ENCODE data around the gene LCOR.

LCOR gene

GRCh38 chr10:97022616-97023015 lies 190.5 kb downstream of the LCOR start:
- Histone ChIP-seq H3K4me1 (ENCODE audit: control insufficient read depth, insufficient read depth, low read length) (peaks cover 37% of the 10 kb centered on the region), H3K27me3 (ENCODE audit: control insufficient read depth in 1 of 2, insufficient read depth in 2 of 2, low read length in 2 of 2) (no peaks in the 10 kb centered on the region), H3K4me3 (ENCODE audit: low read length in 2 of 2) (no peak overlapping the region), H3K9ac (ENCODE audit: low read length in 2 of 2) (no peak overlapping the region), H3K9me3 (ENCODE audit: control insufficient read depth in 2 of 2, low read length in 2 of 2) (no peaks in the 10 kb centered on the region), H3K27ac (ENCODE audit: low read length) (no peak overlapping the region), H3K36me3 (ENCODE audit: control insufficient read depth in 2 of 2, insufficient read depth in 2 of 2, low read length in 2 of 2) (no peaks in the 10 kb centered on the region)

GRCh38 chr10:97023401-97024167 lies 191.5 kb downstream of the LCOR start:
- Histone ChIP-seq H3K36me3 (ENCODE audit: control insufficient read depth in 2 of 2, insufficient read depth in 2 of 2, low read length in 2 of 2) (no peaks in the 10 kb centered on the region), H3K4me3 (ENCODE audit: low read length in 2 of 2) (peak overlapping the region in 1 of 2 donors; percentile 44), H3K27ac (ENCODE audit: low read length) (peak overlapping the region; percentile 58), H3K27me3 (ENCODE audit: control insufficient read depth in 1 of 2, insufficient read depth in 2 of 2, low read length in 2 of 2) (no peaks in the 10 kb centered on the region), H3K9ac (ENCODE audit: low read length in 2 of 2) (peak overlapping the region in 1 of 2 donors; percentile 36), H3K9me3 (ENCODE audit: control insufficient read depth in 2 of 2, low read length in 2 of 2) (no peaks in the 10 kb centered on the region), H3K4me1 (ENCODE audit: control insufficient read depth, insufficient read depth, low read length) (peaks cover 37% of the 10 kb centered on the region)

- Histone ChIP-seq H3K9me3 (ENCODE audit: control insufficient read depth in 2 of 2, low read length in 2 of 2) (no peaks in the 10 kb centered on the region), H3K27ac (ENCODE audit: low read length) (peak overlapping the region; percentile 58), H3K36me3 (ENCODE audit: control insufficient read depth in 2 of 2, insufficient read depth in 2 of 2, low read length in 2 of 2) (no peaks in the 10 kb centered on the region), H3K9ac (ENCODE audit: low read length in 2 of 2) (peak overlapping the region in 1 of 2 donors; percentile 36), H3K4me3 (ENCODE audit: low read length in 2 of 2) (peak overlapping the region in 1 of 2 donors; percentile 44), H3K4me1 (ENCODE audit: control insufficient read depth, insufficient read depth, low read length) (peaks cover 37% of the 10 kb centered on the region), H3K27me3 (ENCODE audit: control insufficient read depth in 1 of 2, insufficient read depth in 2 of 2, low read length in 2 of 2) (no peaks in the 10 kb centered on the region)
These were observed 192.3 kb downstream of the LCOR start for GRCh38 chr10:97024168-97025073.

GRCh38 chr10:97025613-97026242 lies 193.6 kb downstream of the LCOR start:
- Histone ChIP-seq H3K27ac (ENCODE audit: low read length) (no peak overlapping the region), H3K36me3 (ENCODE audit: control insufficient read depth in 2 of 2, insufficient read depth in 2 of 2, low read length in 2 of 2) (no peaks in the 10 kb centered on the region), H3K9ac (ENCODE audit: low read length in 2 of 2) (no peak overlapping the region), H3K4me1 (ENCODE audit: control insufficient read depth, insufficient read depth, low read length) (peaks cover 26% of the 10 kb centered on the region), H3K27me3 (ENCODE audit: control insufficient read depth in 1 of 2, insufficient read depth in 2 of 2, low read length in 2 of 2) (no peaks in the 10 kb centered on the region), H3K4me3 (ENCODE audit: low read length in 2 of 2) (no peak overlapping the region), H3K9me3 (ENCODE audit: control insufficient read depth in 2 of 2, low read length in 2 of 2) (no peaks in the 10 kb centered on the region)

- Histone ChIP-seq H3K4me1 (ENCODE audit: control insufficient read depth, insufficient read depth, low read length) (peaks cover 14% of the 10 kb centered on the region), H3K9me3 (ENCODE audit: control insufficient read depth in 2 of 2, low read length in 2 of 2) (no peaks in the 10 kb centered on the region), H3K36me3 (ENCODE audit: control insufficient read depth in 2 of 2, insufficient read depth in 2 of 2, low read length in 2 of 2) (no peaks in the 10 kb centered on the region)
These were observed 196.2 kb downstream of the LCOR start for GRCh38 chr10:97028126-97028831.

GRCh38 chr10:97028832-97029178 lies 196.7 kb downstream of the LCOR start:
- peaks cover 0 to 2% of the 10 kb centered on the region in 2 donors for H3K27me3 ChIP-seq (ENCODE audit: control insufficient read depth in 1 of 2, insufficient read depth in 2 of 2, low read length in 2 of 2)
- no peak overlapping the region for H3K9ac ChIP-seq (ENCODE audit: low read length in 2 of 2)
- no peaks in the 10 kb centered on the region for H3K9me3 ChIP-seq (ENCODE audit: control insufficient read depth in 2 of 2, low read length in 2 of 2)
- no peaks in the 10 kb centered on the region for H3K36me3 ChIP-seq (ENCODE audit: control insufficient read depth in 2 of 2, insufficient read depth in 2 of 2, low read length in 2 of 2)
- no peak overlapping the region for H3K4me3 ChIP-seq (ENCODE audit: low read length in 2 of 2)
- peaks cover 10% of the 10 kb centered on the region for H3K4me1 ChIP-seq (ENCODE audit: control insufficient read depth, insufficient read depth, low read length)
- no peak overlapping the region for H3K27ac ChIP-seq (ENCODE audit: low read length)

More at GRCh38 chr10:97028126-97028831, 196.2 kb downstream of the LCOR start:
- H3K4me3 ChIP-seq (ENCODE audit: low read length in 2 of 2) = no peak overlapping the region
- H3K27ac ChIP-seq (ENCODE audit: low read length) = no peak overlapping the region
- peaks cover 0 to 2% of the 10 kb centered on the region in 2 donors for H3K27me3 ChIP-seq (ENCODE audit: control insufficient read depth in 1 of 2, insufficient read depth in 2 of 2, low read length in 2 of 2)
- no peak overlapping the region for H3K9ac ChIP-seq (ENCODE audit: low read length in 2 of 2)

- no peak overlapping the region for H3K4me3 ChIP-seq (ENCODE audit: low read length in 2 of 2)
- H3K27ac ChIP-seq (ENCODE audit: low read length) = no peak overlapping the region
- H3K9me3 ChIP-seq (ENCODE audit: control insufficient read depth in 2 of 2, low read length in 2 of 2) = no peaks in the 10 kb centered on the region
- peaks cover 5% of the 10 kb centered on the region for H3K4me1 ChIP-seq (ENCODE audit: control insufficient read depth, insufficient read depth, low read length)
- no peaks in the 10 kb centered on the region for H3K36me3 ChIP-seq (ENCODE audit: control insufficient read depth in 2 of 2, insufficient read depth in 2 of 2, low read length in 2 of 2)
- no peak overlapping the region for H3K9ac ChIP-seq (ENCODE audit: low read length in 2 of 2)
- peaks cover 0 to 2% of the 10 kb centered on the region in 2 donors for H3K27me3 ChIP-seq (ENCODE audit: control insufficient read depth in 1 of 2, insufficient read depth in 2 of 2, low read length in 2 of 2)
These were observed 197.2 kb downstream of the LCOR start for GRCh38 chr10:97029271-97029670.

GRCh38 chr10:97030894-97031293 lies 198.8 kb downstream of the LCOR start:
- Histone ChIP-seq H3K27me3 (ENCODE audit: control insufficient read depth in 1 of 2, insufficient read depth in 2 of 2, low read length in 2 of 2) (peaks cover 0 to 4% of the 10 kb centered on the region in 2 donors), H3K4me1 (ENCODE audit: control insufficient read depth, insufficient read depth, low read length) (no peaks in the 10 kb centered on the region), H3K36me3 (ENCODE audit: control insufficient read depth in 2 of 2, insufficient read depth in 2 of 2, low read length in 2 of 2) (no peaks in the 10 kb centered on the region), H3K9me3 (ENCODE audit: control insufficient read depth in 2 of 2, low read length in 2 of 2) (no peaks in the 10 kb centered on the region), H3K27ac (ENCODE audit: low read length) (no peak overlapping the region), H3K9ac (ENCODE audit: low read length in 2 of 2) (no peak overlapping the region), H3K4me3 (ENCODE audit: low read length in 2 of 2) (no peak overlapping the region)

GRCh38 chr10:97031459-97031858 lies 199.4 kb downstream of the LCOR start:
- peaks cover 0 to 4% of the 10 kb centered on the region in 2 donors for H3K27me3 ChIP-seq (ENCODE audit: control insufficient read depth in 1 of 2, insufficient read depth in 2 of 2, low read length in 2 of 2)
- H3K36me3 ChIP-seq (ENCODE audit: control insufficient read depth in 2 of 2, insufficient read depth in 2 of 2, low read length in 2 of 2) = no peaks in the 10 kb centered on the region
- no peak overlapping the region for H3K4me3 ChIP-seq (ENCODE audit: low read length in 2 of 2)
- no peak overlapping the region for H3K9ac ChIP-seq (ENCODE audit: low read length in 2 of 2)
- no peaks in the 10 kb centered on the region for H3K9me3 ChIP-seq (ENCODE audit: control insufficient read depth in 2 of 2, low read length in 2 of 2)
- H3K4me1 ChIP-seq (ENCODE audit: control insufficient read depth, insufficient read depth, low read length) = no peaks in the 10 kb centered on the region
- H3K27ac ChIP-seq (ENCODE audit: low read length) = no peak overlapping the region

- Histone ChIP-seq H3K4me3 (ENCODE audit: low read length in 2 of 2) (no peak overlapping the region), H3K9me3 (ENCODE audit: control insufficient read depth in 2 of 2, low read length in 2 of 2) (no peaks in the 10 kb centered on the region), H3K9ac (ENCODE audit: low read length in 2 of 2) (no peak overlapping the region), H3K4me1 (ENCODE audit: control insufficient read depth, insufficient read depth, low read length) (peaks cover 2% of the 10 kb centered on the region), H3K36me3 (ENCODE audit: control insufficient read depth in 2 of 2, insufficient read depth in 2 of 2, low read length in 2 of 2) (no peaks in the 10 kb centered on the region), H3K27me3 (ENCODE audit: control insufficient read depth in 1 of 2, insufficient read depth in 2 of 2, low read length in 2 of 2) (peaks cover 0 to 4% of the 10 kb centered on the region in 2 donors), H3K27ac (ENCODE audit: low read length) (no peak overlapping the region)
These were observed 200.5 kb downstream of the LCOR start for GRCh38 chr10:97032624-97033023.

All from stomach smooth muscle (tissue), 2 donors.